WI38 (cell line): ENCODE data around the gene FEM1B.

ENCODE experiments used
- H3K4me3 ChIP-seq: 2 replicates; pipeline ENCODE4 v1.5.1; 2011; ENCODE audit warnings: low read depth, mild to moderate bottlenecking, control low read depth, low read length
- CTCF ChIP-seq: IDR thresholded peaks from 2 replicates; pipeline ENCODE4 v1.5.1; 2012; ENCODE audit warnings: low read depth, mild to moderate bottlenecking, control low read depth, low read length

FEM1B gene

GRCh38 chr15:68321229-68321628 lies 43.7 kb downstream of the FEM1B start:
- H3K4me3 ChIP-seq: no peak overlapping the region
- no peak for TF ChIP-seq CTCF

DNA sequence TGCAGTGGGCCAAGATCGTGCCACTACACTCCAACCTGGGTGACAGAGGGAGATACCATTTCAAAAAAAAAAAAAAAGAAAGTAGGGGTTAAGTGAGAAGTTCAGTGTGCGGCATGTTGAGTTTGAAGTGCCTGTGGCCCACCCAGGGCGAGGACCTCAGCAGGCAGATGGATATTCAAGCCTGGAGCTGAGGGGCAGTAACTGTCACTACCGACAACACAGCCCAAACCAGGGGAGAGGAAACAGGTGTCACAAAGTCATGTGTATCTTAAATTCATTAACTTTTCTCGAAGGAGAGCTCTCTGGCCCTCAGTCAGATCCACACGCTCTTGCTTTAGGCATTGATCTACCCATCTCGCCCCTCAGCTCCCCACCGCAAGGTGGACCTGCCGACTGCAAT lies 45.3 kb downstream of the FEM1B start:
- no peak for TF ChIP-seq CTCF
- H3K4me3 ChIP-seq: no peak overlapping the region

DNA sequence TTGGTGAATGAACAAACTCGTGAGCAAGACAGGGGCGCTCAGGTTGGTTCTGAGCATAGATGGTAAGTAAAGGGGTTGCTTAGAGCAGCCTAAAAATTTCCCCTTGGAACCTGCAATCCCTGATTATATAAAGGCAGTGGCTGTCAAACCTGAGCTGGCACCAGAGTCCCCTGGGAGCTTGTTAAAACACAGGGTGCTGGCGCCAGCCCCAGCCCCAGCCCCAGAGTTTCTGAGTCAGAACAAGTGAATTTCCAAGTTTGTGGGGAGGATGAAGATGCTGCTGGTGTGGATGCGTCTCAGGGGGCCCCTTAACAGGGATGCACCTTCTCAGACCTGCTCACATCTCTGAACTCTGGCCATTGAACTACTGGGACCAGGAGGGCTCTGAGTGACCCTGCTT lies 48.2 kb downstream of the FEM1B start:
- no peak overlapping the region for H3K4me3 ChIP-seq
- no peak for TF ChIP-seq CTCF

- no peak overlapping the region for H3K4me3 ChIP-seq
- no peak for TF ChIP-seq CTCF
Measured at GRCh38 chr15:68326711-68327354, 49.3 kb downstream of the FEM1B start.

DNA sequence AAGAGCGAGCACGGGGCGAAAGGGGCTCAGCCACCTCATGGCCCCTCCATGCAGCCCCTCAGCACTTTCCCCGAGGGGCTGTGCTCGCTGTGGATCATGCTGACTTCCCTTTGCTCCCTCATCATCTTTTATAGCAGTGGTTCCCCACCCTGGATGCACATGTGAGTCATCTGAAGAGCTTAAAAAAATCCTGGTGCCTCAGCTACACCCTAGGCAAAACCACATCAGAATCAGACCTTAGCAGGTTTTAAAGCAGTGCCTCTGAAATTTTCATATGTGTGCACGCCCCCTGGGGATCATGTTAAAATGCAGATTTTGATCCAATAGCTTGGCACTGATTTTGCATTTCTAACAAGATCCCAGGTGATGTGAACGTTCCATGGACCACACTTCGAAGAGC lies 50.9 kb downstream of the FEM1B start:
- no peak overlapping the region for H3K4me3 ChIP-seq
- no peak for TF ChIP-seq CTCF

GRCh38 chr15:68328964-68329363 lies 51.4 kb downstream of the FEM1B start:
- no peak overlapping the region for H3K4me3 ChIP-seq
- TF ChIP-seq CTCF: no peak

DNA sequence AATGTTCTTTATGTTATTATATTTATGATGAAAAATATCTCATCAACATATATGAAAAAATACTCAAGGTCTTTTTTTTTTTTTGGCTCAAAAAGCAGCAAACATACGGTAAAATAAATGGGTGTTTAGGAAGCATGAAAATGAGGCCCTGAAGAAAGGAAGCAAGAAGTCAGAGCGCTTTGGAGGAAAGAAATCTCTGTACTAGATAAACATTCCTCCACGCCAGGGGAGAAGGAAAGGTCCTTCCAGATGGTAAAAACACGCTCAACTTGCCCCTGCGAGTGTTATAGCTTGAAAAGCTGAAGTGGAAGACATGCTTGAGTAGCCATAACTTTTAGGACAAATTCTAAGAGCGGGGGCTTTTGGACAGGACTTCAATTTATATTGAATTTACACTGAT lies 52.9 kb downstream of the FEM1B start:
- TF ChIP-seq CTCF: no peak
- H3K4me3 ChIP-seq: no peak overlapping the region
